GM21529 (cell line): ENCODE measurements around the gene WDR20.

Experiments used
- ATAC-seq: cut with Tn5 transposase; IDR thresholded peaks from one replicate; pipeline ENCODE4 v1.9.1; 2021; ENCODE audit not compliant: unreplicated experiment

The WDR20 gene

DNA sequence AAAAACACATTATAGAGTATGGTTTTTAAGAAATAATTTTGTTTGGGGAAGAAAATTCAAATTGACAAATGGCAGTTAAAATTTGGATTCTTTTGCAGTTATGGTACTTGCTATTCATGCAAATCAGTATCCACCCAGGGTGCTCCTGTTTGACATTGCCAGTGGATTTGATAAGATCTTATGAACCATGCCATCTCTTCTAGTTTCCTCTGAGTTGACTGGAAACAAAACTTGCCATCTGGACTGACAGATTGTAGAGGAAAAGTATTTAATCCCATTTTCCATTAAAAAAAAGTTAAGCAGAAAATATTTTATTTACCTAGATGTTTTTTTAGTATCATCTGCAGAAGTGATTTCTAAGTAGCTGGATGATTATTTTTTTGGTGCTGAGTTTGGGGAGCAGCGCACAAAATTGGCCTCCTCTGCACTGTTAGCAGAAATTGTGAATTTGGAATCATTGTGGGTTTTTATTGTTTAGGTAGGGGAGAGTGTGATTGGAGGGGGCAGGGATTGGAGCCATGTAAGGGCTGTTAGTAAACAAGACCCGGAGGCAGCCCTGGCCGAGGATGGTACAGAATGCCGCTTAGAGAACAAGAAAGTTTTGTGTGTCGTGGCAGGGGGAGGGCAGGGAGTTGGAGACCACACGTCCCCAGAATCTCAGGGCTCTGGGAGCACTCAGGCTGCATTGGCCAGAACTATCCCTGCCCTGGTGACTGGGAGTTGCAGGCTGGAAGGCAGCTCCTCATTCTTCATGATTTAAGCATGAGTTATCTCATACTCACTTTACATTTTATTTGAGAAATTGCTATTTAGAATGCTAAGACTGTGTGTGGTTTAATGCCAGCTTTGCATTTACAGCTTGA lies 56.6 kb downstream of the WDR20 start:
- no peak for ATAC-seq

DNA sequence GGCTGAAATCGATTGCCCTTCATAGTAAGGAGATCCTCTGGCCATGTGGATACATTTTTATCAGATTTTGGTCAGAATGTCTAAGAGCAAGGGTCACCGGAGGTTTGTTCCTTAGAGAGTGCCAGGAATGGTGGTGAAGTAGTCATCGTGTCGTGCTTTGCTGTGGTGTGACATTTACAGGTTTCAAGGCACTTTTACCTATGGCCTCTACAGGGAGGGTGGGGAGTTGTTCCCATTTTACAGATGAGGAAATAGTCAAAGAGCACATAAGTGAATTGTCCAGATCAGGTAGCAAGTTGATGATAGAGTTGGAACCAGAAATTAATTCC lies 57.2 kb downstream of the WDR20 start:
- ATAC-seq, result no peak

GRCh38 chr14:102197317-102197853 lies 57.7 kb downstream of the WDR20 start:
- no peak for ATAC-seq

- no peak for ATAC-seq
These were observed 61.1 kb downstream of the WDR20 start for GRCh38 chr14:102200690-102201352.

- ATAC-seq, result no peak
These were observed 61.6 kb downstream of the WDR20 start for GRCh38 chr14:102201353-102201738.

DNA sequence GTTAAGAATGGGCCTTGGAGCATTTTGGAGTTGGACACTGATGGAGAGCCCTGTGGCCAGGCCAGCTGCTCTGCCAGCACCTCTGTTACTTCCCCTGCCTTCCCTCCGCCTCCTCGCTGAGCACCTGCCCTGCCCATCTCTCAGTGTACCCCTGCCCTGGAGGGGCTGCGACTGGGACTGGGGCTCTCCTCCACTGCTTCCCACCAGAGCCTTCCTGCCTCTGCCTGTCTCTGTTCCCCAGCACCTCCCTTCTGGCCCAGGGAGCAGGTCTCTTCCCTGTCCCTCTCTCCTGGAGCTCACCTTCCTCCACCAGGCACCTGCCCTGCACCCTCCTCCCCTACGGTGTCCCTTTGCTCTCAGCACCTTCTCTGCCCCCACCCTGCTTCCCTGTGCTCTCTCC lies 62.1 kb downstream of the WDR20 start:
- no peak for ATAC-seq

DNA sequence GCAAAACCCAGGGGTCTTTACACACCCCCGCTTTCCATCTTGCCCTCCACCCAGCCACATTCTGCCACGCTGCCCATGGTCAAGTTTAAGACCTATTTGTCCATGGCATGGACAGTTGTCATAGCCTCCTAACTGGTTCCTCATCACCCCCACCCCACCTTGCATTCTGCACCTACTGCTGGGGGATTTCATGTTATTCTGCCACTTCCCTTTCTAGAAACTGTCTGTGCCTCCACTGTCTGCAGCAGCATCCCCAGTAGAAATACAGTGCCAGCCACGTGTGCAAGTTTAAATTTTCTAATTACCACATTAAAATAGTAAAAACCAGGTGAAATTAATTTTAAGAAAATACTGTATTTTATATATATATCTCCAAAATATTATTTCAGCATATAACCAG lies 63.2 kb downstream of the WDR20 start:
- ATAC-seq, result no peak

GRCh38 chr14:102203382-102203781 lies 63.7 kb downstream of the WDR20 start:
- ATAC-seq, result no peak

- no peak for ATAC-seq
These were observed 65.9 kb downstream of the WDR20 start for GRCh38 chr14:102205560-102205959.

GRCh38 chr14:102206918-102207317 lies 67.2 kb downstream of the WDR20 start:
- ATAC-seq, result no peak

DNA sequence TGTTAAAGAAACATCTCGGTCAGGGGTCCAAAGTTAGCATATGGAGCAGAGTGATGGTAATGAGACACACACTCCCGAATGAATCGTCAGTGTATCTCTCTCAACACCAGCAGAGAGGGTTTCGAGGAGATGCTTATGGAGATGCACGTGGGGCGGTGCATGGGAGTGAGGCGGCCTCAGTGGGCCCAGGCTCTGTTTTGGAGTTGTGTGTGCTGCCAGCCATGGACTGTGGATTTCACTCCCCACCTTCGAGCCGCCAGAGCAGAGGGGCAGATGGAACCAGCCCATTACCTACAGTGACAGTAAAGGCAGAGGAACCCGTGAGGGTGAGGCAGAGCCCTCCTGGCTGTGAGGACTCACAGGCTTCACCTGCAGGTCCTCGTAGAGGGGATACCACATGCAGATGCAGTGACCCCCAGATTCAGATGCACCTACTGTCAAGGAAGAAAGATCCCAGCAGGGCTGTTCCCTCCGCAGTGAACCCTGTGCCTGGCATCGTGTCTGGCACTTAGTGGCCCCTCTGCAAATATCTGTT lies 68.2 kb downstream of the WDR20 start:
- ATAC-seq, result no peak

DNA sequence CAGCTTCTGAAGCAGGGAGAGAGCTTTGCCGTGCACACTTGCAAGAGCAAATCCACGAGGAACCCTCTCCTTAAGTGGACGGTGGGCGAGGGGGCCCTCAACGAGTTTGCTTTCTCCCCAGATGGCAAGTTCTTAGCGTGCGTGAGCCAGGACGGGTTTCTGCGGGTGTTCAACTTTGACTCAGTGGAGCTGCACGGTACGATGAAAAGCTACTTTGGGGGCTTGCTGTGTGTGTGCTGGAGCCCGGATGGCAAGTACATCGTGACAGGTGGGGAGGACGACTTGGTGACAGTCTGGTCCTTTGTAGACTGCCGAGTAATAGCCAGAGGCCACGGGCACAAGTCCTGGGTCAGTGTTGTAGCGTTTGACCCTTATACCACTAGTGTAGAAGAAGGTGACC lies 69.0 kb downstream of the WDR20 start:
- ATAC-seq, result no peak

DNA sequence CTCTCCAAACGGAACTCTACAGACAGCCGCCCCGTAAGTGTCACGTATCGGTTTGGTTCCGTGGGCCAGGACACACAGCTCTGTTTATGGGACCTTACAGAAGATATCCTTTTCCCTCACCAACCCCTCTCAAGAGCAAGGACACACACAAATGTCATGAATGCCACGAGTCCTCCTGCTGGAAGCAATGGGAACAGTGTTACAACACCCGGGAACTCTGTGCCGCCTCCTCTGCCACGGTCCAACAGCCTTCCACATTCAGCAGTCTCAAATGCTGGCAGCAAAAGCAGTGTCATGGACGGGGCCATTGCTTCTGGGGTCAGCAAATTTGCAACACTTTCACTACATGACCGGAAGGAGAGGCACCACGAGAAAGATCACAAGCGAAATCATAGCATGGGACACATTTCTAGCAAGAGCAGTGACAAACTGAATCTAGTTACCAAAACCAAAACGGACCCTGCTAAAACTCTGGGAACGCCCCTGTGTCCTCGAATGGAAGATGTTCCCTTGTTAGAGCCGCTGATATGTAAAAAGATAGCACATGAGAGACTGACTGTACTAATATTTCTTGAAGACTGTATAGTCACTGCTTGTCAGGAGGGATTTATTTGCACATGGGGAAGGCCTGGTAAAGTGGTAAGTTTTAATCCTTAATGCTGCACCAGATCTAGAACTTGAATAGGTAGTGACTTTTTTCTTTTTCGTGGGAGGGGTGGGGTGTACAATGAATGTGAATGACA lies 69.7 kb downstream of the WDR20 start:
- no peak for ATAC-seq

DNA sequence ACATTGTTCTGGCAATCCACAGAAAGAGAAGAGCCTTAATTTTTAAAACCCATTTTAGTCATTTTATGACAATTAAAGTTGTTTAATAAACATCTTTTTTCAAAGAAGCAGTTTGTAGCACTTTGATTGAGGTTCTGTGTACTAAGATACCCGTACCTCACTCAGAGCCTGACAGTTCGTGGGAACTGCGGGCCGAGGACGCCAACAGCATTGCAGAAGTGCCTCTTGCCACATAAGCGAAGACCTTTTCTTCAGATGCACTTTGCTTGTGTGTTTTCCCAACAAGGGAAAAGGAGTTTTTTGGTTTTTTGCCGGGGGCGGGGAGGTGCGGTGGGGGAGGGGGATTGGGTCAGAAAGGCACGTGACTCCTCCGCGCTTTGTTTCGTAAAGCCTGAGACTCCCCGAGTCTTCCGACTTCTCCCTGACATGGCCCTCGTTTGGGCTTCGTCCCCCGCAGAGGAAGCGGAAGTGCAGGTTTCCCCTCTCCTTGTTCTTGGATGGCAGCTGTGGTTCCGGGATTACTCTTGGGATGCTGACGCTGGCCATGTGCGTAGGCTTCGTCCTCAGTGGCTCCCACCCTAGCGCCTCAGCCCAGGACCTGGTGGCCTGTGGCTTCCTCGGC lies 70.8 kb downstream of the WDR20 start:
- ATAC-seq, result no peak

GRCh38 chr14:102211240-102211639 lies 71.5 kb downstream of the WDR20 start:
- ATAC-seq, result no peak

GRCh38 chr14:102212356-102212755 lies 72.7 kb downstream of the WDR20 start:
- no peak for ATAC-seq

DNA sequence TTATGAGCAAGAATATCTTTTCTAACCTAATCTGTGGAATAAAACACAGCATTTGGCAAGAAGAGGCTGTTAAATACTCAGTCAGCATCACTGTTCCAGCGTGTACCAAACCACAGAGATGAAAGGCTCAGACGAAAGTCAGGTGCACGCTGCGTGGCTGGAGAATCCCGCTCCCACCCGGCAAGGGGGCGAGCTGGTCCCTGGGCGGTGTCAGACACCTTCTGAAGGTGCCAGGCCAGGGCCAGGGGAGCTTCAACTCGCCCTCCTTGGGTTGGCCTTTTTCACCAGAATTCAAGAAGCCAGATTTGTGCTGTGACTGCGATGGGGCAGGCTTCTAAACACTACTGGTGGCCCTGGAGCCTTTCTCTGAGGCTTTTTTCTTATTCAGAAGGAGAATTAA lies 73.1 kb downstream of the WDR20 start:
- ATAC-seq, result no peak

GRCh38 chr14:102213470-102213869 lies 73.8 kb downstream of the WDR20 start:
- no peak for ATAC-seq

DNA sequence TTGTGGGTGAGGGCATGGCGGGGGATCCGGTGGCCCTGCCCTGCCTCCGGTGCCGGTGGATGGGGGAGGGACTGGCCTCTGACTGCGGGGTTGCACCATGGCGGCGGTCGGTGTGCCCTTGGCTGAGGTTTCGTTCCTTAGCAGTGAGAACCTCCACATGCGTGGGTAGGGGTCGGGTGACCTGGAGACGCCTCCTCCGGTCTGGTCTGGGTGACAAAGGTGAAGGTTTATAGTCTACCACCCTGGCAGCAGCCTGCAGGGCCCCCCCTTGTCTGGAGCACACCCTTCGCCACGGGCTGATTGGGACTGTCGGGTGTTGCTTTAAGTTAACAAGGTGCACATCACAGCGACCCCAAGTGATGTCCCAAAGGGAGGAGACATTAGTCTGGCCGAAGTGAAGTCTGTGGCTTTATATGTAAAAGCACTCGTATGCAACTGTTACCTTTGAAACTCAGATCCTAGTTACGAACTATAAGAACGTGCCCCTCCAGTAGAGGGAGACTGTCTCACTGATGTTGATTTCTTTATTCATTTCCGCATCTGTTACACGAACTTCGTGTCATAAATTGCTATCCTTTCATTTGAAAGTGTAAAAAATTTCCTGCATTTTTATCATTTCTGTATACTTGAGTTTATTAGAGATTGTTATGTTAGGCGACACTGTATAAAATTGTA lies 74.4 kb downstream of the WDR20 start:
- ATAC-seq, result no peak

GRCh38 chr14:102215071-102215470 lies 75.4 kb downstream of the WDR20 start:
- ATAC-seq, result no peak
